Activated B cell treated with CpG ODN at 0.5 μM for 24 hours (primary cell): ENCODE data around the gene OR5T2. TPM values are rescaled to one million over a fixed set of nuclear protein-coding genes. Genes with fewer than 3 reads are reported as not detected.

Experiments
- ATAC-seq: fragments of 200-7000 bp; cut with Tn5 transposase; one replicate; pipeline ENCODE4 v1.10.0; 2021; ENCODE audit warnings: low read depth, mild to moderate bottlenecking, moderate library complexity
- CTCF ChIA-PET: fragments of 350-600 bp; sonication (Branson Sonifier 250); formaldehyde crosslinking; loops from one replicate; lab custom pipeline; 2021; ENCODE audit warnings: antibody characterized with exemption; lab: Charles Lee
- POLR2A ChIA-PET: fragments of 350-600 bp; sonication (Branson Sonifier 250); formaldehyde crosslinking; loops from one replicate; lab custom pipeline; 2021; ENCODE audit warnings: antibody characterized with exemption; lab: Charles Lee
- DNase-seq: peaks from one replicate; pipeline ENCODE4 v3.0.0; 2022
- H3K27ac Mint-ChIP-seq: one replicate; pipeline ENCODE4 v1.8.0; 2020; ENCODE audit warnings: mixed read lengths
- H3K27me3 Mint-ChIP-seq: one replicate; pipeline ENCODE4 v1.8.0; 2021; ENCODE audit warnings: mixed read lengths
- H3K36me3 Mint-ChIP-seq: one replicate; pipeline ENCODE4 v1.8.0; 2021; ENCODE audit warnings: low read depth, mixed read lengths
- H3K4me1 Mint-ChIP-seq: one replicate; pipeline ENCODE4 v1.8.0; 2021; ENCODE audit warnings: mixed read lengths
- H3K4me3 Mint-ChIP-seq: one replicate; pipeline ENCODE4 v1.8.0; 2020; ENCODE audit warnings: mild to moderate bottlenecking, mixed read lengths
- H3K9me3 Mint-ChIP-seq: one replicate; pipeline ENCODE4 v1.8.0; 2020; ENCODE audit warnings: mixed read lengths
- intact Hi-C: fragments of 100-400 bp; cut with micrococcal nuclease; formaldehyde crosslinking; loops from one replicate; pipeline ENCODE4 v1.15.1; 2024
- total RNA-seq: library from RNA; stranded (reverse); gene quantifications from 2 replicates; pipeline ENCODE4 v1.2.3, GENCODE V29; 2022
- TF ChIP-seq, protein P1 (sequence below): fragments of 200-600 bp; IDR thresholded peaks from one replicate; pipeline ENCODE4 v1.8.0; 2022; ENCODE audit warnings: antibody characterized with exemption, mild to moderate bottlenecking

OR5T2 gene
- total RNA-seq, 1 donor from 2014 or later: not detected

DNA sequence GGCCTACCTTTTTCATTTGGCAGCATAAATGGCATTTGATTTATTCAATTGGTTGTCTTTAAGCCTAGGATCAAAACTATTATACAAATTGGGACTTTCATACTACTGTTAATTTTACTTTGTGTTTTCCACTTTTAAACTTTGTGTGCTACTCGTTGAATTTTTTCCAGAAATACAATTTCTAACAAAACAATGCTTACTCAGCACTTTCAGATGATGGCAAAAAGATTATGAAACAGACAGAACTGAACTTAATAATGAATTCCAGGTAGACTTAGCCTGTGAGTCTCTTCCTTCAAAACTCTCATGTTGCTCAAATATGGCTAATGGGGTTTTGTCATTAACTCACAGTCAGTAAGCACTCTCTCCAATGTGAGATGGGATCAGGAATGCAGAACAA, 26.3 kb downstream of the OR5T2 start:
- intact Hi-C loops: no loop called here
- ATAC-seq (no peak), DNase-seq (no peak)
- TF ChIP-seq, protein P1, sequence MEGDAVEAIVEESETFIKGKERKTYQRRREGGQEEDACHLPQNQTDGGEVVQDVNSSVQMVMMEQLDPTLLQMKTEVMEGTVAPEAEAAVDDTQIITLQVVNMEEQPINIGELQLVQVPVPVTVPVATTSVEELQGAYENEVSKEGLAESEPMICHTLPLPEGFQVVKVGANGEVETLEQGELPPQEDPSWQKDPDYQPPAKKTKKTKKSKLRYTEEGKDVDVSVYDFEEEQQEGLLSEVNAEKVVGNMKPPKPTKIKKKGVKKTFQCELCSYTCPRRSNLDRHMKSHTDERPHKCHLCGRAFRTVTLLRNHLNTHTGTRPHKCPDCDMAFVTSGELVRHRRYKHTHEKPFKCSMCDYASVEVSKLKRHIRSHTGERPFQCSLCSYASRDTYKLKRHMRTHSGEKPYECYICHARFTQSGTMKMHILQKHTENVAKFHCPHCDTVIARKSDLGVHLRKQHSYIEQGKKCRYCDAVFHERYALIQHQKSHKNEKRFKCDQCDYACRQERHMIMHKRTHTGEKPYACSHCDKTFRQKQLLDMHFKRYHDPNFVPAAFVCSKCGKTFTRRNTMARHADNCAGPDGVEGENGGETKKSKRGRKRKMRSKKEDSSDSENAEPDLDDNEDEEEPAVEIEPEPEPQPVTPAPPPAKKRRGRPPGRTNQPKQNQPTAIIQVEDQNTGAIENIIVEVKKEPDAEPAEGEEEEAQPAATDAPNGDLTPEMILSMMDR: no peak
- ChIA-PET POLR2A (no interaction called here), CTCF (no interaction called here)
- Mint-ChIP-seq H3K27ac (no peak overlapping the region), H3K9me3 (peaks cover 5% of the 10 kb centered on the region), H3K4me3 (no peak overlapping the region), H3K27me3 (no peaks in the 10 kb centered on the region), H3K4me1 (no peaks in the 10 kb centered on the region), H3K36me3 (no peaks in the 10 kb centered on the region)

DNA sequence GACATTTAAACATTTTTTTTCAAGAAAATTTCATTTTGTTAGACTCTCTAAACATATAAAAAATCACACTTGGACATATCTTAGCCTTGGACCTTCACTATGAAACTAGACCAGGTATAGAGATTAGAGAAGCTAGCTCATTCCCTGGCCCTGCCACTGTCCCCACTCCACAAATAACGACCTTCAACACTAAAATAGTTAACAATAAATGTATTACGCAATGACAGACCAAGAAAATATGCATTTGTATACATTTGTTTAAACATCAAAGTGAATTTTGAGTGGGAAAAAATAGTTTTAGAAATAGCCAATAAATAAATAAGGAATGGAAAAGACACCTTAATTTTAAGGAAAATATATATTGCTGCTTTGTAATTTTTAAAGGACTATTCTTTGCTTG, 36.7 kb downstream of the OR5T2 start:
- intact Hi-C loops: no loop called here
- Mint-ChIP-seq H3K9me3 (peaks cover 3% of the 10 kb centered on the region), H3K27ac (no peak overlapping the region), H3K4me3 (no peak overlapping the region), H3K4me1 (no peaks in the 10 kb centered on the region), H3K36me3 (no peaks in the 10 kb centered on the region), H3K27me3 (no peaks in the 10 kb centered on the region)
- DNase-seq (no peak), ATAC-seq (no peak)
- CTCF ChIA-PET: no interaction called here
- TF ChIP-seq, protein P1: no peak
- POLR2A ChIA-PET: no interaction called here

DNA sequence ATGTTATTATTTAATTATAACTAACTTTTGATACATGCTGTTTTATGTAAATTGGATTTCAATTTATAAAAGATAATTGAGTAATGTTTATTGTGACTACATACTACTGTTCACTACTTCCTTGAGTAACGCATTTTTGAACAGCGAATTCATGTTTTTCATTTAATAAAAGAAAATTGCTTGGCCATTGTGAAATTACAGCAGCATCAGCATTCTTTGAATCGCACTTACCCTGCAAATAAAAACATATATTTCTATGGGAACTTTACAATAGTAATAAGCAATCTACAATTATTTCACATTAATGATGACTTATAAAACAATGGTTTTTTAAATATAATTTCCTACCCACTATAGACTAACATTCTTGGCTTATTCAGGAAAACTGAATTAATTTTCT, 37.4 kb downstream of the OR5T2 start:
- intact Hi-C loops: no loop called here
- H3K4me3 Mint-ChIP-seq: no peak overlapping the region
- ChIA-PET CTCF (no interaction called here), POLR2A (no interaction called here)
- H3K4me1 Mint-ChIP-seq: no peaks in the 10 kb centered on the region
- H3K36me3 Mint-ChIP-seq: no peaks in the 10 kb centered on the region
- no peak for DNase-seq
- TF ChIP-seq, protein P1: no peak
- no peak overlapping the region for H3K27ac Mint-ChIP-seq
- H3K9me3 Mint-ChIP-seq: peaks cover 3% of the 10 kb centered on the region
- no peak for ATAC-seq
- no peaks in the 10 kb centered on the region for H3K27me3 Mint-ChIP-seq

DNA sequence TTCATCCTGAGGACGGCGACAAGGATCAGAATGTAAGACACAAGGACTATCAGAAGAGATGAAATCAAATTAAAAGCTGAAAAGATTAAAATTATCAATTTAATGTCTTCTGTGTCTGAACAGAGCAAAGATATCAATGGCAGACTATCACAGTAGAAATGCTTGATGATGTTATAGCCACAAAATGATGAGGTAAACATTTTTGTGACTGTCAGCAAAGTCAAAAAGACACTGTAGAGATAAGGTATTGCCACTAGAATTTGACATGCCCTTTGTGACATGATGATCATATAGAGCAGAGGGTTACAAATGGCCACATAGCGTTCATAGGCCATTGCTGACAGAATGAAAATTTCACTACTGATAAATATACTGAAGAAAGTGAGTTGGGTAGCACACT, 45.5 kb downstream of the OR5T2 start:
- ATAC-seq (no peak), DNase-seq (no peak)
- Mint-ChIP-seq H3K27ac (no peak overlapping the region), H3K4me1 (no peaks in the 10 kb centered on the region), H3K36me3 (no peaks in the 10 kb centered on the region), H3K4me3 (no peak overlapping the region), H3K9me3 (peaks cover 9% of the 10 kb centered on the region), H3K27me3 (no peaks in the 10 kb centered on the region)
- TF ChIP-seq, protein P1: no peak
- intact Hi-C loops: no loop called here
- ChIA-PET POLR2A (no interaction called here), CTCF (no interaction called here)

DNA sequence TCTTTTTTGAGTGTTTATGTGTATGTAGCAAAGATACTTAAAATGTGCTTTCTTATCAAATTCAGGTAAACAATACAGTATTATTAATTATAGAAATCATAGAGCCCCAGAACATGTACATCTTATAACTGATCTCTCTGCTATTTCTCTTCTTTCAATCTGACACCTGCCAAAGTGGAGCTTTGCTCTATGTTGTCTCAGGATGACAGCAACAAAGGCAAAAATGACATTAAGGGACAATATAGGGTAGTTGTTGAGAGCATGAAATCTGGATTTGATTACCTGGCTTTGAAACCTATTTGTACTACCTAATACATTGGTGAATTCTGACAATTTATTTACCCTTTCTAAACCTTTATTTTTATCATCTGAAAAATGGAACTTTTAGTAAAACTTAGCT, 50.6 kb downstream of the OR5T2 start:
- ChIA-PET POLR2A (no interaction called here), CTCF (no interaction called here)
- H3K27me3 Mint-ChIP-seq: no peaks in the 10 kb centered on the region
- H3K36me3 Mint-ChIP-seq: no peaks in the 10 kb centered on the region
- peaks cover 13% of the 10 kb centered on the region for H3K9me3 Mint-ChIP-seq
- H3K4me1 Mint-ChIP-seq: no peaks in the 10 kb centered on the region
- TF ChIP-seq, protein P1: no peak
- DNase-seq: no peak
- intact Hi-C loops: no loop called here
- ATAC-seq: no peak
- H3K4me3 Mint-ChIP-seq: no peak overlapping the region
- no peak overlapping the region for H3K27ac Mint-ChIP-seq

Other genes starting within 250 kb of the OR5T2 start
- not detected in 2 replicates for gene OR5F1, start 239.6 kb downstream of the OR5T2 start, total RNA-seq
- not detected in 2 replicates for gene OR5AS1, start 206.6 kb downstream of the OR5T2 start, total RNA-seq
- not detected in 2 replicates for gene OR8I2, start 140.9 kb downstream of the OR5T2 start, total RNA-seq
- gene OR8H2, start 130.6 kb downstream of the OR5T2 start, total RNA-seq: not detected in 2 replicates
- gene OR8H3, start 111.9 kb downstream of the OR5T2 start, total RNA-seq: not detected in 2 replicates
- gene OR8J3, start 94.1 kb downstream of the OR5T2 start, total RNA-seq: not detected in 2 replicates
- gene OR8K5, start 73.9 kb downstream of the OR5T2 start, total RNA-seq: not detected in 2 replicates
- gene OR5J2, start 57.6 kb downstream of the OR5T2 start, total RNA-seq: not detected in 2 replicates
- gene OR5T3, start 18.0 kb upstream of the OR5T2 start, total RNA-seq: not detected in 2 replicates
- gene OR5T1, start 39.9 kb upstream of the OR5T2 start, total RNA-seq: not detected in 2 replicates
- not detected in 2 replicates for gene OR8H1, start 58.0 kb upstream of the OR5T2 start, total RNA-seq
- gene OR8K3, start 80.9 kb upstream of the OR5T2 start, total RNA-seq: not detected in 2 replicates
- not detected in 2 replicates for gene OR8K1, start 111.8 kb upstream of the OR5T2 start, total RNA-seq
- gene OR8J1, start 120.0 kb upstream of the OR5T2 start, total RNA-seq: not detected in 2 replicates
- not detected in 2 replicates for gene OR8U1, start 141.4 kb upstream of the OR5T2 start, total RNA-seq
- gene OR5AL1, start 178.4 kb upstream of the OR5T2 start, total RNA-seq: not detected in 2 replicates
- gene OR5M3, start 239.1 kb upstream of the OR5T2 start, total RNA-seq: not detected in 2 replicates